T-helper 22 cell (primary cell): ENCODE data around the gene PDE1C.
"Not testable (repeated sequence)": the region's sequence is repeated elsewhere in the genome, so short reads cannot be mapped to it uniquely, and the experiment has no call there.

Source experiments
- DNase-seq: peaks from one replicate; pipeline ENCODE4 v3.0.0-alpha.2; 2020; ENCODE audit warnings: low read depth

Gene PDE1C

GRCh38 chr7:32070406-32071360 lies at the start of gene PDE1C:
Gene PDE1C (minus strand): TSS chr7:32070407.
- no peak for DNase-seq

DNA sequence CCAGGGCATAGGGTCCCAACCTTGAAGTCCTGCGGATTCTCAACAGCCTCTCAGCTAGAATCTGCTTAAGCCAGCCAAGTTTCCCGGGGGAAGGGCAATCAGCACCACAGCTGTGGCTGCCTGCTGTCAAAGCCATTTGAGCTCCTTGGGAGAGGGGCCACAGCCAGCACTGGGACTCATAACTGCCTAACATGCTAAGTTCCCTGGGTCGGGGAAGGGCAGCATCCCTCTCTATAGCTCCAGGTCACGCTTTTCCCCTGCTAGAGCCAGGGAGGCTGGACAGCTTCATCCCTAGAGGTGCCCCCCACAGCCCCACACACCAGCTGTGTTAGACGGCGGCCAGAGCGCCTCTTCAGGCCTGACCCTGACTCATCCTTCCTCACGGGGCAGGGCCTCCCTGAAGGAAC lies 49.6 kb upstream of the PDE1C start:
- DNase-seq: no peak

- DNase-seq: no peak
Measured at GRCh38 chr7:32117837-32118236, 47.6 kb upstream of the PDE1C start.

DNA sequence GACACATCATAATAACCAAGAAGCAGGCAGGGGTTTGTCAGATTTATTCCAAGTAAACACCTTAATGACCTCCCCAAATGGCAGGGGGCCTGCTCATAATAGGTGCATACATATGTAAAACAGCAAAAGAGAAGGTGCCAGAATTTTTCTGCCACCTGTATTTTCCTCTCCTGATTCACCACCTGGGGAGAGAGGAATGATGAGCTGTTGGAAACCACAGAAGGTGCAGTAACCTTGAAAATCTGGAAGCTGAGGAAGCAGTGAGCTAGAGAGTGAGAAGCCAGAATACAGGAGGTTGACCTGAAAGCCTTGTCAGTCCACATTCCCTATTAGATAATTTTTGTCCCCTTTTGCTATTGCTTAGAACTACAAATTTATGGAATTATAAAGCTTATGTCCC lies 46.2 kb upstream of the PDE1C start:
- no peak for DNase-seq

GRCh38 chr7:32115831-32116230 lies 45.6 kb upstream of the PDE1C start:
- no peak for DNase-seq

DNA sequence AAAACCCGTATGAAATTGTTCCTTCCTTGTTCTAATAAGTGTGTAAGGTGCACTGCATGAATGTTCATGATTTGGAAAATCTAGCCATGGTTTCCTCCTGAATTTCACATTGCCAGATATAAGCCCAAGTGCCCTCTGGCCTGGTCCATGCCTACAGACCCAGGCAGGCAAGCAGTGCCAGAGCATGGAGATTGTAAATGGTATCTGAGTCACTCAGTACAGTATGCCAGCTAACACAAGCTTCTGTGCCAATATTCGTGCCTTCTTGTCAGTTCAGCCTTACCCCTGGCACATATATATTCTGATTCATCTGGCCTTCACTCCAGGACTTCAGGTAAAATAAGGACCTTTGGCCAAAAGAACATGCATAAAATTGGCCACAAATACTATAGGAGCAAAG lies 38.4 kb upstream of the PDE1C start:
- DNase-seq: no peak

GRCh38 chr7:32104766-32105165 lies 34.6 kb upstream of the PDE1C start:
- no peak for DNase-seq

DNA sequence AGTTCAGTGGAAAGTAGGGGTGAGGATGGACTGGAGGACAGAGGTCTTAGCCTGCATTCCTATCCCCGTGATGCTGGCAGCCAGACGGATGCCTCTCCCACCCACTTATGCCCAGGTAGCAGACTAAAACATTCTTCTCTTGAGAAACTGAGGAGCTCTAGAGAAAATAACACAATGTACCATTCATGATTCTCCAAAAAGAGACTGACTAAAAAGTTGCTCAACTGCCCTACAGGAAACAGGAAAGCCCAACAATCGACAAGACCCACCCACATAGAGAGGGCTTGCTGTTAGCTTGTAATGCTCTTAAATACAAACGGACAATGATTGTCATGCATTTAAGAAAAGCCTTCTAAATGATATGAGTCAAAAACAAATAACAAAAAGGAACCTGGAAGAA lies 33.2 kb upstream of the PDE1C start:
- DNase-seq: no peak

DNA sequence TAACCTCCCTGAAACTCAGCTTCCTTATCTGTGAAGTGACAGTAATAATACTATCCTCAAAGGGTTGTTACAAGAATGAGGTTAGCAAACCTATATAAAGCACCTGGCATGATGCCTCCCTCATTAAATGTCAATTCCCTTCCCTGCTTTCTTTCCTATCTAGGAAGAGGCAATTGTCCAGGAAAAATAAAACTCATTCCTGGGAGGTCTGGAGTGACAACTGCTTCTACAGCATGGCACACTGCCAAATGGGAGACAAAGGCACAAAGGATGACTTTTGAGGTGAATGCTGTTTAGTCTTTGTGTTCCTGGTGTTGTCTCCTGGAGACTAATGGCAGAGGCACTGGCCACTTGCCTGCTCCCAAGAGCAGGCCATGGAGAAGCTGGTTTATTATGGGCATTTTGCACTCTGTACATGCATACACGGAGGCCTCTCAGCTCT lies 32.2 kb upstream of the PDE1C start:
- DNase-seq: no peak

DNA sequence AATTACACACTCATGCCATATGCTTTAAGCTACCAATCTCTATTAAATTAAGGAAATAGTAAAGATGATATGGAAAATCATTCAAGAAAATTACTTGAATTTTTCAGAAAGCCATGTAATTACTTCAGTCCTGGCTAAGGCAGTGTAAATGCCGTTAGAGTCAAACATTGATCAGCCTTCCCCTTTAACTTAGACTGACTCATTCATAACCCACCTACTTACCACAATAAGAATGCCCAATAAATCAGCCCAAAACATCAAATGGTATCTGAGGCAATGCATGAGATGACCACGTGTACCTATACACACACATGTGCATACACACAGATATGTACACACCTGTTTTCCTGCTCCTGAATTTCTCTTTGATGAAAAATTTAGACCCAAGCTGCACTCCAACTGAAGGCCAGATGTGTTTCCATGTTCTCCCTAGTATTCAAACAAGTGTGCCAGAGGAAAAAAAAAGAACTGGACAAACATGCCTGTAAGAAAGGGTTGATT lies 30.2 kb upstream of the PDE1C start:
- DNase-seq: no peak

DNA sequence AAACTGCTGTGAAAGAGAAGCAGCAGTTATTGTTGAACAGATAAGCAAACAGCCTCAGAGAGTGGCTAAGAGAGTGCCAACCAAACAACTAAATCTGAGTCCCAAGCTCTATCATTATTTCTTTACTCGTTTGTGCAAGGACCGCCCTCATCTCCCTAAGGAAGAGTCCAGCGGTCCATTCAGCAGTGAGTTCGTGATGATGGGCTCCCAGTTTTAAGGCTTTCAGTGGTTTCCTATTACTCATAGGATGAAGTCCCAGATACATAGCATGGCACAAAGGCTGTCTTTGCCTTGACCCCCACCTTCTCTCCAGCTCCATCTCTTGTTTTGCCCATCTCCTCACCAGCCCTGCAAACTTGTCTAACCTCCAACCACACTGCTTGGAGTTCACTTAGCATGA lies 24.3 kb upstream of the PDE1C start:
- no peak for DNase-seq

- no peak for DNase-seq
Measured at GRCh38 chr7:32093415-32094408, 23.5 kb upstream of the PDE1C start.

- DNase-seq: no peak
Measured at GRCh38 chr7:32092346-32092745, 22.1 kb upstream of the PDE1C start.

GRCh38 chr7:32091608-32092210 lies 21.5 kb upstream of the PDE1C start:
- no peak for DNase-seq

DNA sequence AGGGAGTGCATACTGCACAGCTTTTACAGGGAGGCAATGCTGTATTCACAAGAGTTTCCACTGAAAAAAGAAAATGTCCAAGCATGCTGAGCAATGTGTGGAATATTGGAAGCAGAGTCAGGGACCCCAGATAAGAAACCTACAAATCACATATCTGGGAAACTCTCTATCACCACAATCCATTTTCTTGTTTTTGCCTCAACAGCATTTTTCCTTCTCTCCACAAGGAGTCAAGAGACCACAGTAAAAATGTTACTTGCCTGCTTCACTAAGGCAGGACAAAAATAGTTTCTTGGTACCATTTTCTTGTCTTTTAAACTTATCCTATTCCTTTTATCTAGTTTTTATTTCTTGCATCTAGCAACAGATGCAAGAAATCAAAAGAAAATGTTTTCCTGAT lies 19.5 kb upstream of the PDE1C start:
- no peak for DNase-seq

DNA sequence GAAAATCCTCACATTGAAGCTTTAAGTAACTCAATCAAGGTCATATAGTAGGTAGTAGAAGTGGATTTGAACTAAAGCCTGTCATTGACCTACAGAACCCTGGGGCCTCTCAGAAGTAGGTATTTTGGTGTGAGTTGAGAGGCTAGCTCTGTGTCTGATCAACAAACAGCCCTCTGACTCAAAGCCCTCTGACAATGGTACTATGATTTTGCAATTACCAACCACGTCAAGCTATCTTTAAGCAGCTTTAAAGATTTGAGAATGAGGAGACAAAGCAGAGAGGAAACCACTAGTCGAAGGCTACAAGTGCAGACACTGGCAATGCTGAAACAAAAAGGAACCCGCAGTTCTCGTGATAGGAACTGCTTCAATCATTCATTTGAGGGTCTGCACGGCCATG lies 19.0 kb upstream of the PDE1C start:
- no peak for DNase-seq

DNA sequence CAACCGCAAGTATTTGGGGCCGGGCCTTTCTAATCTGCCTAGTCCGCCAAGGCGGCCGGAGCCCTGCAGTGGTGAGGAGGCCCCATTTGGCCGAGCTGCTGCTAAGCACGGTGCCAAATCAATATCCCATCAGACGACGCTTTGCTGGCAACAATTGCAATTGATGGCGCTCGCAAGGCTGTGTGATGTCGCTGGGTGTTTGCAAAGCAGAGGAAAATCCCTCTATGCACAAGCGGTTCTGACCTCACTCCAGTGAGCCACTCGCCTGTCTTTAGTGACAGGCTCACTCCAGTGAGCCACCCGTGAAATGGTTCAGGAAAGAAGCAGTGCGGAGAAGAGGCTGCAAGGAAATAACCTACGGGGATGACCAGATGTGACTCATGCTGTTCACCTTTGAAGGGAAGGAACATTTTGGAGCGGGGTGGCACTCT lies 18.3 kb upstream of the PDE1C start:
- DNase-seq: no peak

- DNase-seq: no peak
Measured at GRCh38 chr7:32079510-32079909, 9.3 kb upstream of the PDE1C start.

- DNase-seq: no peak
Measured at GRCh38 chr7:32078824-32079223, 8.6 kb upstream of the PDE1C start.

DNA sequence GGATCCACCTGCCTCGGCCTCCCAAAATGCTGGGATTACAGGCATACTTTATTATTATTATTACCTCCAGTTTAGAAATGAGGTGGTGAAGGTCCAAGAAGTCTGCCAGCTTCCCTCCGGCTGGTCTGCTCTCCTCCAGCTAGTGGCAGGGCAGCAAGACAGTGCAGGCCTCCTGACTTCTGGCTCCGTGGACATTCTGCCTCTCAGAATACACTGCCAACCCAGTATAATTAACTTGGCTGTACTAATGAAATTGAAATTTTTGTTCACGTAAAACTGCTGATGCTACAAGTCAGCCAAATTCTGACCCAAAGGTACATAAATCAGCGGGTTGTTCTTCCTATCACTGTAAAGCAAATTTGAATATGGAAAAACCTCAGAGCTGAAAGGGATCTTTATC lies 7.6 kb upstream of the PDE1C start:
- DNase-seq: no peak

DNA sequence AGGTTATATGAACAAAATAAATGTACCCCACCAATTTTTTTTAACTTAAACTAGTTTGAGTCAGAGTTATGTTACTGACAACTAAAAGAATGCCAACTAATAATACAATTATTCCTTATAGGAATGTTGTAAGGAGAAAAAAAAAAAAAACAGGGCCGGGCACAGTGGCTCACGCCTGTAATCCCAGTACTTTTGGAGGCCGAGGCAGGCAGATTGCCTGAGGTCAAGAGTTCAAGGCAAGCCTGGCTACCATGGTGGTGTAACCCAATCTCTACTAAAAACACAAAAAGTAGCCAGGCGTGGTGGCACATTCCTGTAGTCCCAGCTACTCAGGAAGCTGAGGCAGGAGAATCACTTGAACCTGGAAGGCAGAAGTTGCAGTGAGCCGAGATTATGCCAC lies 6.6 kb upstream of the PDE1C start:
- DNase-seq: not testable (repeated sequence)

- no peak for DNase-seq
Measured at GRCh38 chr7:32075612-32076011, 5.4 kb upstream of the PDE1C start.
